ENCODE data around the gene RNGTT.
A peak's percentile ranks its signal among the peaks of the same experiment; 100 is the strongest.
"Not testable (repeated sequence)": the region's sequence is repeated elsewhere in the genome, so short reads cannot be mapped to it uniquely, and the experiment has no call there.

Gene RNGTT

DNA sequence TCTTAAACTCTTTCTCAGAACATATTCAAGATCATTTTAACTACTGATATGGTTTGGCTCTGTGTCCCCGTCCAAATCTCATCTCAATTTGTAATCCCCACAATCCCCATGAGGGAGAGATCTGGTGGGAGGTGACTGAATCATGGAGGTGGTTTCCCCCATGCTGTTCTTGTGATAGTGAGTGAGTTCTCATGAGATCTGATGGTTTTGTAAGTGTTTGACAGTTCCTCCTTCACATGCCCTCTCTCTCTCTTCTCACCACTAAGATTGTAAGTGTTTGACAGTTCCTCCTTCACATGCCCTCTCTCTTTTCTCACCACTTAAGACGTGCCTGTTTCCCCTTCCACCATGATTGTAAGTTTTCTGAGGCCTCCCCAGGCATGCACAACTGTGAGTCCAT, 56.3 kb downstream of the RNGTT start:
- peak overlapping the region; percentile 32 for H3K27ac Mint-ChIP-seq
- H3K36me3 Mint-ChIP-seq = peaks cover 46% of the 10 kb centered on the region
- ATAC-seq; H3K4me3 Mint-ChIP-seq; H3K9me3 Mint-ChIP-seq; DNase-seq (ENCODE audit: low spot score in 2 of 2): not testable (repeated sequence)
- peaks cover 41% of the 10 kb centered on the region for H3K4me1 Mint-ChIP-seq

DNA sequence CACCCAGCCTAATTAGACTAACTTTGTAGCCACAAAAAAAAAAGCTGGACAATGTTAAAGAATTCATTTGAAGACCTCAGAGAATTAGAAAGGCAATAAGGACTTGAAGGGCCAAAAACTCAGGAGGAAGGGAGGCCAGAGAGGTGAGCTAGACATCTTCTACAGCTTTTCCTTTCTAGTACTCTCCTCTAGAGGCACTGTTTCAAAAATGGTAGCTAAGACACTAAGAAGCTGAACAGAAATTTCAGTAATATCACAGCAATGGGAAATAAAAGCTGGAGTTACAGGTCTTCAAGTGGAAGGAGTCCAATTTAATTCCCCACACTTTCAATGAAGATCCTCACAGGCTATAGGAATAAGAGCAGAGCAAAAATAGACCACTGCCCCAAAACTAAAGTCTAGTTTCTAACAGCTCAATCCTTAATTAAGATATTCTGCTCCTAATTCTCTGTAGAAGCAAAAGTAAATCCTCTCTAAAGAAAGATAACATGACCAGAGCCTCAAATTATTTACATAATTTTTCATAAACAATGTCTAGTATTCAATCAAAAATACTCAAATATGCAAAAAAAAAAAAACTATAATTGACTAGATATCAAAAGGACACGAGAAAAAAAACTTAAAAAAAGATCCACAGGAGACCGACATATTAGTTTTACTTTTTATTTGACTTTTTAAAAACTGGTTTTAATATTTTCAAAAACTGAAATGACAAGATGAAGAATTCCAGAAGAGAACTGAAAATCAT, 63.7 kb downstream of the RNGTT start:
- Mint-ChIP-seq H3K27ac (no peak overlapping the region), H3K4me3 (no peak overlapping the region), H3K36me3 (peaks cover 50% of the 10 kb centered on the region), H3K4me1 (no peaks in the 10 kb centered on the region), H3K9me3 (no peaks in the 10 kb centered on the region)
- ATAC-seq (no peak), DNase-seq (ENCODE audit: low spot score in 2 of 2) (no peak)

DNA sequence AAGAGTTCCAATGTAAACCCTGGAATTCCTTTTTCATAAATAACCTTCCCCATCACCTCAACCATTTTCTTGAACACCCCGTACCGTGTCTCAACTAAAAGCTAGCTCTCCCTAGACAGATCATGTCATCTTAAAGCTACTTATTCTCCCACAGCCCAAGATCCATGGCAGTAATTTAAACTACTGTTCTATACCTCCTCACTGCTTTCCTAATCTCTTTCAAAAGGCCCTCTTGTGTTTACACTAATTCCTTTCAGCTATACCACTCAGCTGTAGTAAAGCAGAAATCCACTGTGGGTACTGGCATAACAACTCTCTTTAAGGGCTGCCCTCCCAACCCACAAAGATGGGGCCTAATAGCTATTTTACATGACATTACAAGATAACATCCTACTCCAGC, 67.5 kb downstream of the RNGTT start:
- no peak for ATAC-seq

DNA sequence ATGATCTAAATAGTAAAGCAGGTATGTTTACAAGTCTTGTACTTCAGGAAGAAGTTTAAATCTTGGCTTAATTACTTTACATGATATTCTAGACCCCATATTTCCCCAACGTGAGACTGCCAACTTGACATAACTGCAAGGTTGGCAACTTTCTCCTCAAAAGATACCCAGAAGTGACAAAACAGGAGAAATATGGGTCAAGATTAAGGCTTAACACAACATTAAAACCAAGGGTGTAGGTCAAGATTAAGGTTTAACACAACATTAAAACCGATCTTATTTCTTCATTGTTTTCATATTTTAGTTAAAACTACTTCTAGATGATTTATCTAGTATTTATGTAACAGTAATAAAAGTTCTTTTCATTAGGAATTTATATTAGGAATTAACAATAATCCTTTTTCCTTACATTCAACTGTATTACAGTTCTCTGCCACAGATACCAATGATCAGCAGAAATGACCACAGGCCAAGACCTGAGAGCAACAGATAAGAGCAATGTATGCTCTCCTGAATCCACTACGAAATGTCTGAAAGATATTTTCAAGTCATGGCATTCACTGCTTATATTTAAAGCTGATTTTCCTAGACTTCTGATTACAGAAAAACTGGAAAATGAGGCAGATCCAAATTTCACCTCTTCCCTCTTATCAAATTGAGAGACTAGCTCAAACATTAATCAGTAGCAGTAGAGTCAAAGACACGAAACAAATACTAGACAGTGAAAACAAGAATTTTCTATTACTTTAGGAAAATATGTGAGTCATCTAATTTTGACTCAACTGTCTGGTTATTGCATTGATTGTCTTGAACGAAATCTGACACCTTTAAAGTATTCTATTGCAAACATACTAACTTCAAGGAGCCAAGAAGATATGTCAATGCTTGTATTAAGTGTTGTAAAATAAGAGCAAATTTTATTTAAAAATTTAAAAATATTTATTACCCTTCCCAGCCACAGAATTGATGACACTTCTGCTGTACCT, 72.3 kb downstream of the RNGTT start:
- no peak overlapping the region for H3K4me3 Mint-ChIP-seq
- no peak for ATAC-seq
- H3K27ac Mint-ChIP-seq = no peak overlapping the region
- H3K36me3 Mint-ChIP-seq = peaks cover 51% of the 10 kb centered on the region
- no peak for DNase-seq (ENCODE audit: low spot score in 2 of 2)
- no peaks in the 10 kb centered on the region for H3K4me1 Mint-ChIP-seq
- no peaks in the 10 kb centered on the region for H3K9me3 Mint-ChIP-seq

More for the DNA sequence above, 67.5 kb downstream of the RNGTT start:
- DNase-seq (ENCODE audit: low spot score in 2 of 2) = no peak
- Mint-ChIP-seq H3K9me3 (no peaks in the 10 kb centered on the region), H3K27ac (no peak overlapping the region), H3K36me3 (peaks cover 19% of the 10 kb centered on the region), H3K4me3 (no peak overlapping the region), H3K4me1 (no peaks in the 10 kb centered on the region)

DNA sequence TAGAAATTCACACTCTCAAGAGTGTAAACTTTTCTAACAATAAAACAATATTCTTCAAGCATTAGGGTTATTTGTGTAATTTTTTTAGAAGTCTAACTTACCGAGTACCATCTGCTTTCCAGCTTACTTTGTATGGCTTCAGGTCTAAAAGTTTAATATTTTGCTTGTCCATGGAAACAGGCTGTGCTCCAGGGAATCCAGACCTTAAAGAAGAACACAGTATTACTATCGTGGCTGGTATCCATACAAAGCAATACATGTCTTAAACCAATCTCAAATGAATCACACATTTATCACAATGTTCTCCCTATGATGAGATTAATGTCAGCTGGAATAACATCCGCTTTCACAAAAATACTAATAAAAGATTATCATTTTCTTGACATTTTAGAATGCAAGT, 73.0 kb downstream of the RNGTT start:
- H3K4me1 Mint-ChIP-seq = no peaks in the 10 kb centered on the region
- H3K36me3 Mint-ChIP-seq = peaks cover 58% of the 10 kb centered on the region
- no peak for ATAC-seq
- DNase-seq (ENCODE audit: low spot score in 2 of 2) = no peak
- no peaks in the 10 kb centered on the region for H3K9me3 Mint-ChIP-seq
- H3K27ac Mint-ChIP-seq = no peak overlapping the region
- H3K4me3 Mint-ChIP-seq = no peak overlapping the region

DNA sequence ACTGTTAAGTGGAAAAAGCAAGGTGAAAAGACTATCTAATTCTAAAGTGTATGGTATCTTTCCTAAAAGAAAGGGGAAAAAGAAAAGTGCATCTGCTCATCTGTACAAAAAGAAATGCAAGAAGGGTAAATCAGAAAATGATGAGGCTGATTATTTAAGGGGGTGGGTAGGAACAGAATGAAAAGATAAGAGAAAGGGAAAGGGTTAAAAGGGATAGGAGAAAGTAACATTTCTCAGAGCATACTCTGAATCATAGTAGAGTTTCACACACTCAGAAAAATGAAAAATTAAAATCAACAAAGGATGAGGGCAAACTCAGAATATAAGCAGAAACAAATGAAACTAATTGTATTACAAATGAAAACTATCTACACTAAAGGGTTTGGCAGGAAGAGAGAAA, 79.1 kb downstream of the RNGTT start:
- Mint-ChIP-seq H3K4me1 (peaks cover 6% of the 10 kb centered on the region), H3K27ac (no peak overlapping the region), H3K4me3 (no peak overlapping the region), H3K36me3 (peaks cover 58% of the 10 kb centered on the region), H3K9me3 (no peaks in the 10 kb centered on the region)
- DNase-seq (ENCODE audit: low spot score in 2 of 2) (no peak), ATAC-seq (no peak)

DNA sequence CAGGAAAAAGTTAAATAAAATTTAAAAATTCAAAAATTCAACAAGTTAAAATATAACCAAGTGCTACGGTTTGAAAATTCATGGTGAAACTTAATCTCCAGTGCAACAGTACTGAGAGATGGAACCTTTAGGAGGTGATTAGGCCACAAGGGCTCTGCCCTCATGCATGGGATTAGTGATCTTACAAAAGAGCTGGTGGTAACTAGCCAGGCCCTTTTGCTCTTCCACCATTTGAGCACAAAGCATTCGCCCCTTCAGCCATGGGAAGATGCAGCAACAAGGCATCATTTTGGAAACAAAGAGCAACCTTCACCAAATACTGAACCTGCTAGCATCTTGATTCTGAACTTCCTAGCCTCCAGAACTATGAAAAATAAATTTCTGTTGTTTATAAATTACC, 80.9 kb downstream of the RNGTT start:
- H3K4me1 Mint-ChIP-seq = peaks cover 6% of the 10 kb centered on the region
- H3K36me3 Mint-ChIP-seq = peaks cover 43% of the 10 kb centered on the region
- no peak for ATAC-seq
- no peaks in the 10 kb centered on the region for H3K9me3 Mint-ChIP-seq
- DNase-seq (ENCODE audit: low spot score in 2 of 2) = no peak
- H3K4me3 Mint-ChIP-seq = no peak overlapping the region
- no peak overlapping the region for H3K27ac Mint-ChIP-seq

DNA sequence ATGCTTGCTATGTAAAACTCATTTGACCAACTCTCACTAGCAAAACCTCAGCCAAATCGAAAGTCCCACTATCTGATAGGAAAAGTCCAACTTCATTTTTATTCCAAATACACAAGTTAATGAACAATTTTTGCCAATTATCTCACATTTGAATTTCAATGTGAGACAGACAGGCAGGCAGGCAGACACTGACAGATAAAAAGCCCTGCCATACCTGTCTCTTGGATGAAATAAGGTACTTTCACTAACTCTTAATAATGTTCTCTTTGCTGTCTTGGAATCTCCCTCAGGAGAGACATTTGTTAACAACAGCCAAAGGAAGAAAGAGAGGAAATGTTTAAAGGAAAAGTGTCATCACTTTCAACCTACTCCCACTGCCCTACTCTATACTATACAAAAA, 82.0 kb downstream of the RNGTT start:
- Mint-ChIP-seq H3K4me3 (no peak overlapping the region), H3K27ac (peak overlapping the region; percentile 6), H3K9me3 (no peaks in the 10 kb centered on the region), H3K4me1 (peaks cover 6% of the 10 kb centered on the region), H3K36me3 (peaks cover 32% of the 10 kb centered on the region)
- DNase-seq (ENCODE audit: low spot score in 2 of 2) (no peak), ATAC-seq (no peak)

DNA sequence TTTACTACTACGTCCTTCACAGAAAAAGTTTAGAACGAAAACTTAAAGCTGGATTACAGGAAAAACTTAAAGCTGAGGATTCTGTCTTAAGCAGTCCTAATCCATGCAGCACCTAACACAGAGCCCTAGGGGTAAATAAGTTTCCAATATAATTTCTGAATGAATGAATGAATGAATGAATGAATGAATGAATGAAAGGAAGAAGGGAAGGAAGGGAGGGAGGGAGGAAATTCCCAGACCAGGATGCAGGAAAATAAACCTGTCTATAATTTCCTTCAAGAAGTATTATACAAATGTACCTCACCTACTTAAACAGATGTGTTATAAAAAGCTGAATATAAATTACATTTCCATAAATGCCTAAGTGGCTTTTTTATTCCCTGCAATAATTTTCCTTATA, 83.4 kb downstream of the RNGTT start:
- Mint-ChIP-seq H3K9me3 (no peaks in the 10 kb centered on the region), H3K27ac (no peak overlapping the region), H3K4me3 (no peak overlapping the region), H3K36me3 (peaks cover 20% of the 10 kb centered on the region), H3K4me1 (peaks cover 6% of the 10 kb centered on the region)
- DNase-seq (ENCODE audit: low spot score in 2 of 2) = no peak
- no peak for ATAC-seq

DNA sequence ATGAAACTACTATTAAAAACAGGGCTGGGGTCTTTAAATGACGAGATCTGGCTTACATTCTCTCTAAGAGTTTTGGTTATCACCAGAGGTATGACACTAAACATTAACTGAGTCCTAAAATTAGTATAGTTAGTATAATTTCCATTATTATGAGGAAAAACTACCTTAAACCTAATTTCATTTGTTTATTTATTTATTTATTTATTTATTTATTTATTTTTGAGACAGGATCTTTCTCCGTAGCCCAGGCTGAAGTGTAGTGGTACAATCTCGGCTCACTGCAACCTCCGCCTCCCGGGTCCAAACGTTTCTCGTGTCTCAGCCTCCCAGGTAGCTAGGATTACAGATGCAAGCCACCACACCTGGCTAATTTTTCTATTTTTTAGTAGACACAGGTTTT, 85.5 kb downstream of the RNGTT start:
- no peak for DNase-seq (ENCODE audit: low spot score in 2 of 2)
- no peak for ATAC-seq
- H3K4me3 Mint-ChIP-seq = no peak overlapping the region
- peaks cover 4% of the 10 kb centered on the region for H3K4me1 Mint-ChIP-seq
- no peak overlapping the region for H3K27ac Mint-ChIP-seq
- peaks cover 17% of the 10 kb centered on the region for H3K36me3 Mint-ChIP-seq
- no peaks in the 10 kb centered on the region for H3K9me3 Mint-ChIP-seq

DNA sequence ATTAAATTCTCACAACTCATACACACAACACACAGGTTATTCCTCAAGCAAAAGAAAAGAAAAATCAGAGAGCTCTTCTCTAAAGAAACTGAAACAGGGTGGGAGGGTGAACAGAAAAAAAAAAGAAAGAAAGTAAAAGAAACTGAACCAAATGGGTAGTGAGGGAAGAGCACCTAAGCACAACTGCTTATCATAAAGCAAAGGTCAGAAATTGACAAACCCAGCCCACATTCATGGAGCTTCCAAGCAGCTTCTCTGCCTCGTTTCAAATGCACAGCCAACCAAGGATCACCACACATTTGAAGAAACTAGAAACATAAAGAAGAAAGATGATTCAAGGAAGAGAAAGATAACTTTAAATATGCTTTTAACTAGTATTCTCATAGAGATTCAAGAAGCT, 90.5 kb downstream of the RNGTT start:
- H3K36me3 Mint-ChIP-seq = peaks cover 9% of the 10 kb centered on the region
- peaks cover 8% of the 10 kb centered on the region for H3K4me1 Mint-ChIP-seq
- no peaks in the 10 kb centered on the region for H3K9me3 Mint-ChIP-seq
- ATAC-seq = no peak
- H3K4me3 Mint-ChIP-seq = no peak overlapping the region
- no peak for DNase-seq (ENCODE audit: low spot score in 2 of 2)
- peak overlapping the region; percentile 60 for H3K27ac Mint-ChIP-seq

DNA sequence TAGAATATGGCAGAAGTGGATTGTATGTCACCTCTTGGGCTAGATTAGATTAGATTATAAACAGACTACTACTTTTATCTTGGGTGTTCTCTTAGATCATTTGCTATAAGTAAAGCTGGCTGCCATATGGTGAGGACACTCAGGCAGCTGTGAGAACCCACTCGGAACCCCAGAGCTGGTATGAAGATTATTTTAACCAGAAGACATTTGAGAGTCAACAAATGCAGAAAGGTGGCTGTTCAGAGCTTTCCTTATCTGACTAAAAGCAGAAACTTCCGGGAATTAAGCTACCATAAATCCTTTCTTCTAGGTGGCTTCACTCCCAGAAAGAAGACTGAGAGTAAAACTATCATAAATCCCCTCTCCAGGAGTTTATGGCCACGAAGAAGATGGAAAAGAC, 91.9 kb downstream of the RNGTT start:
- Mint-ChIP-seq H3K36me3 (peaks cover 9% of the 10 kb centered on the region), H3K27ac (no peak overlapping the region), H3K4me1 (peaks cover 8% of the 10 kb centered on the region)

DNA sequence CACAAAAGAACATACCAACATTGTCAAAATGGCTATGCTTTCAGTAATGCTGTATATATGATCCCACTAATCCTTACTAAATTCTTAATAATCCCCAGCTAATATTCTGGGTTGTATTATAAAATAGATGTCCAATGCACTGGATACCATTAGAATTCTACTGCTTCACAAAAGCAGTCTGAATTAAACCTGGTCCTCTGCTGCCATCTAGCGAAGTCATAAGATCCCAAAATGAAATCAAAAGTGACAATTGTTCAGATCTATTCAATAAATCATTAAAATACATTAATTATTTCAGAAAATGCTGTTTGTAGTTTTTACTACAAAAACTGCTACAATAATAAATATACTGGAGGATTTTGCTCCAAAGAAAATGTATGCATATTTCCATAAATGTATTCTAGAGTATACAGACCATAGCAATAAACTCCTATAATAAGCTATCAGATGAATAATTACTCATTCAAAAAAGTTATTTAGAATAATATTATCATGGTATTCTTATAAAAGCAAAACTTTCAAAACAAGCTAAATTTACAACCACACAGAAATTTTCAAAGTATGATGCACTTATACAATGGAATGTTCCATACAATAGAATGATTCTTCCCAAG, 92.6 kb downstream of the RNGTT start:
- DNase-seq (ENCODE audit: low spot score in 2 of 2) = peak in 1 of 2 donors; percentile 8

More for the DNA sequence above, 91.9 kb downstream of the RNGTT start:
- ATAC-seq (no peak), DNase-seq (ENCODE audit: low spot score in 2 of 2) (no peak)
- Mint-ChIP-seq H3K9me3 (no peaks in the 10 kb centered on the region), H3K4me3 (no peak overlapping the region)

DNA sequence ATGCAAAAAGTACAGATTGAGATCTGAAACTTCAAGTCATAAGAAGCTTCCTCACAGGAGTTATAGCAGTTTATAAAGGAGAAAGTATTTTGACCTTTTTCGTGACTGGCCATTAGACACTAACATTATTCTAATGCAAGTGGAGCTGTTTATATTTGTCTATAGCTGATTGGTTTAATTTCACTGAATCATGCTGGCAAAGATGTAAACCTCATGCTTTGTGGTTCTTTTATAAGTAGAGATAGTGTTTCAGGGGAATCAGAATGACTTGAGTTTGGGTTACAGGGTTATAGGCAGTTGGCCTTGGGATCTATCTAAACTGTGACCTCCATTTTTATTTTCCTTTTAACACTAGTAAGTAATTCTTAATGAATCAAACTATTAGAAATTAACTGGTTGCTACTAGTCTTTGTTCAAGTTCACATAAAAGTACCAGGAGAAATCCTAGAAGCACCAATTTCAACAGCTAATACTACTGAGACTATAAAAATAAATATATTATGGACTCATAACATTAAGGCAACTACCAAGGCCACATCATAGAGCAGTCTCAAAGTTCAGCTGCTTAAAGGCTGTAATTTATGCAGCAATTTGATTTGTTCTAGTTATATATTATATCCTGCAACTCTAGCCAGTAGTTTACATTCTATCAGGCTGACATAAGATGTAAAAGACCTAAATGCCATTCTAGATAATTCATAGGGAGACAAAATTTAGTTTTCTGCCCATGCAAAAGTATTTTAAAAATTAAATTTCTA, 94.0 kb downstream of the RNGTT start:
- H3K9me3 Mint-ChIP-seq = no peaks in the 10 kb centered on the region
- peaks cover 26% of the 10 kb centered on the region for H3K4me1 Mint-ChIP-seq
- ATAC-seq (no peak), DNase-seq (ENCODE audit: low spot score in 2 of 2) (no peak)
- H3K36me3 Mint-ChIP-seq = peaks cover 9% of the 10 kb centered on the region
- no peak overlapping the region for H3K4me3 Mint-ChIP-seq
- H3K27ac Mint-ChIP-seq = no peak overlapping the region

More for the DNA sequence above, 92.6 kb downstream of the RNGTT start:
- ATAC-seq = no peak
- Mint-ChIP-seq H3K4me1 (peaks cover 14% of the 10 kb centered on the region), H3K36me3 (peaks cover 9% of the 10 kb centered on the region), H3K9me3 (no peaks in the 10 kb centered on the region), H3K27ac (no peak overlapping the region), H3K4me3 (no peak overlapping the region)

Data from stimulated activated effector memory CD8-positive, alpha-beta T cell treated with anti-CD3 and anti-CD28 coated beads, Interleukin-12 subunit alpha, Interleukin-12 subunit beta, amount 100 ng/mL, for 72 hours (primary cell).